Uterine smooth muscle cell (primary cell): ENCODE results near the gene ANKLE1. TPM values are rescaled to one million over a fixed set of nuclear protein-coding genes. Genes with fewer than 3 reads are reported as not detected.

Source experiments
- total RNA-seq: library from RNA; depleted of rRNA; stranded (reverse); fragments of >200 nt; gene quantifications from 2 replicates; pipeline ENCODE4 v1.2.3, GENCODE V29; 2014

ANKLE1 gene, protein sequence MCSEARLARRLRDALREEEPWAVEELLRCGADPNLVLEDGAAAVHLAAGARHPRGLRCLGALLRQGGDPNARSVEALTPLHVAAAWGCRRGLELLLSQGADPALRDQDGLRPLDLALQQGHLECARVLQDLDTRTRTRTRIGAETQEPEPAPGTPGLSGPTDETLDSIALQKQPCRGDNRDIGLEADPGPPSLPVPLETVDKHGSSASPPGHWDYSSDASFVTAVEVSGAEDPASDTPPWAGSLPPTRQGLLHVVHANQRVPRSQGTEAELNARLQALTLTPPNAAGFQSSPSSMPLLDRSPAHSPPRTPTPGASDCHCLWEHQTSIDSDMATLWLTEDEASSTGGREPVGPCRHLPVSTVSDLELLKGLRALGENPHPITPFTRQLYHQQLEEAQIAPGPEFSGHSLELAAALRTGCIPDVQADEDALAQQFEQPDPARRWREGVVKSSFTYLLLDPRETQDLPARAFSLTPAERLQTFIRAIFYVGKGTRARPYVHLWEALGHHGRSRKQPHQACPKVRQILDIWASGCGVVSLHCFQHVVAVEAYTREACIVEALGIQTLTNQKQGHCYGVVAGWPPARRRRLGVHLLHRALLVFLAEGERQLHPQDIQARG
- total RNA-seq, result 0.44 and 1.00 TPM in 2 replicates

DNA sequence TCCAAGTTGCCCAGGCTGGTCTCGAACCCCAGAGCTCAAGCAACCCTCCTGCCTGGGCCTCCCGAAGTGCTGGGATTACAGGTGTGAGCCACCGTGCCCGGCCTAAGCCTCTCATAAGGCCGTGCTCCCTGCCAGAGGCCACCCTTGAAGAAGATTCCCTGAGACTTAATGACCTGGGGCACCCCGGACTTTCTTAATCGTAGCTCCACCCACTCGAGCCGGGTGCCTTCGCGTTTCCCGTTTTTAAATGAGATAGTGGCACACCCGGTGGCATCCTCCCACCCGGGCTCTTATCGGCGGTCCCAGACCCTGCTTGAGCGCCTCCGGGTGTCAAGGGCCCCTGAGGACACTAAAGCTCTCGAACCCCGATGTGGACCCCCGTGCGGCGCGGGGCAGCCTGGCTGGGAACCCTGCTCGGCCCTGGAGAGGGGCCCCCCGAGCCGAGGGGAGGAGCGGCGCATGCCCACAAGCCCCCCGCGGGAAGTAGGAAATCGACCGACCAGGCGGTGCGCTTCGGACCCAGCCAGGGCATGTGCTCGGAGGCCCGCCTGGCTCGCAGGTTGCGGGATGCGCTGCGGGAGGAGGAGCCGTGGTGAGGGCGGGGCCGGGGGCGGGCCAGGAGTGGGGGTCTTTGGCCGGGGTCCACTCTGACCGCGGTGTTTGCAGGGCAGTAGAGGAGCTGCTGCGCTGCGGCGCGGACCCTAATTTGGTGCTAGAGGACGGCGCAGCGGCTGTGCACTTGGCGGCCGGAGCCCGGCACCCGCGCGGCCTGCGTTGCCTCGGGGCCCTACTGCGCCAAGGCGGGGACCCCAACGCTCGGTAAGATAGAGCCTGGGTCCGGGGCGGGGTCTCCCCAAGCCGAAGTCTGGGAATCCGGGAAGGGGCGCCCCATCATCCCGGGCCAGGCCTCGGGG is at the start of gene ANKLE1:
ANKLE1 (plus strand) TSS at position 511 of the 914 bp plus-strand sequence; CDS start at position 531, 20 bp downstream.

DNA sequence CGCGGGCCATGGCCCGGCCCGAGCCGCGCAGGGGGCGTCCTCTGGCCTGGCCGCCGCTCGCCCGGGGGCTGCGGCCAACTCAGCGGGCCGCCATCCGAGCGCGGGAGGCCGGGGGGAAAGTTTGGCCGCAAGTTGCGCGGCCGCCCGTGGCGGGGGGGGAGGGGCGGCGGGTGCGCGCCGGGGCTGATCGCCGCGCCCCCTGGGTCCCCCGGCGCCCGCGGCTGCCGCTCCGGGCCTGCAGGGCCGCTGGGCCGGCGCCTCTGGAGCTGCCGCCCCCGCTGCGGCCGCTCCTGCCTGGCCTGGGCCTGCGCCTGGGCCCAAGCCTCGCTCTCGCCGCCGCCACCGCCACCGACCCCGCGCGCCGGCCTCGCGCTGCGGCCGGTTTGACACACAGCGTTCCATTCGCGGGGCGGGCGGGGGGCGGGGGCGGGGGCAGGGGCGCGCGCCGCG is 36.1 kb upstream of the ANKLE1 start, which contains the start of gene NR2F6:
NR2F6 (minus strand) TSS at position 385 of the 450 bp plus-strand sequence. CDS start 699 bp downstream, outside the sequence.

DNA sequence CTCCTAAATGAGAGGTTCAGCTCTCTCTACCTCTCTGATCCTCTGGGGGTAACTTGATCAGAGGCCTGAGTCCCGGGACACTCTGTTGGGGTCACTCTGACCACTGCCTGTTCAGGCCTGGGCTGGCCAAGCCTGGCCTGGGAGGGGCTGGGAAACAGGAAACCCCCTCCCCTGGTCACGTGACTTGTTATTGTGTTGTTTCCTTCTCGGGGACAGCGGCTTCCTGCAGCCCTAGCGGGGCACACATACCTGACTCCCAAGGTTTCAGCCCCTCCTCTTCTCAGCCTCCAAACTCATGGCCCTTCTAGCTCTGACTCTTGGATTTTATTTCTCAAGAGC is 17.1 kb upstream of the ANKLE1 start, which contains the start of gene USHBP1:
USHBP1 (minus strand) TSS at position 105 of the 339 bp plus-strand sequence. CDS start 446 bp downstream, outside the sequence.

DNA sequence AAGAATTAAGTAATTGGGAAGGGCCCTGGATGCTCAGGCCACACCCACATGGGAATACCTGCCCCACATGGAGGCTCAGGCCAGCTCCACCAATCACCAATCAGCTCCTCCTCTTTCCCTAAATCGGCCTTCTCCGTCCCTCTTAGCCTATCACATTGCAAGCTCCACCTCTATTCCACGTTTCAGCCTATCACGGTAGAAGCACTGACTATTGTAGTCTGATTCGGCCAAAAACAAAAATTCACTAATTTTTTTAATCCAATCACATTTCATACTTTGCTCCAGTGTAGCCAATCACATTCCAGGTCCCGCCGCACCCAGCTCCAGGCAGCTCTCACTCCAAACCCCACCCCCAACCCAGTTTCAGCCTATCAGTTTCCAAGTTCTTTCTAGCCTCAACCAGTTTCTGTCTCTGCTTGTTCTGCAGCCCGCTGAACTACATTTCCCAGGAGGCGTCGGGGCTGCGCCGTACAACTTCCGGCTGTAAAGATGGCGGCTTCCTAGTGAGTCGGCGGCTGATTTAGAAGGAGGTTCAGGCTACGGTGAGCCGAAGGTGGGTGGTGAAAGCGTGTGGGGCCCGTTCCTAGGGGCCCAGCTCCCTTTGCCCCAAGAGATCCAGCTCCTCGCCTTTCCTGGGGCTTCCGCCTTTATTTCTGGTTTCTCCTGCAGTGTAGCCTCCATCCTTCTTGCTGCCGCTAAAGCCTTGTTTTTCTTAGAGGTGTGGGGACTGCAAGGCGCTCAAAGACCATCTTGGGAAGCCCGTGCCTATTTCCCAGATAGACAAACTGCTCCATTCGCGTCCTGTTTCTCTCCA is 14.5 kb upstream of the ANKLE1 start, which contains the start of gene BABAM1:
BABAM1 (plus strand) TSS at position 469 of the 814 bp plus-strand sequence. CDS start 1,364 bp downstream, outside the sequence.

DNA sequence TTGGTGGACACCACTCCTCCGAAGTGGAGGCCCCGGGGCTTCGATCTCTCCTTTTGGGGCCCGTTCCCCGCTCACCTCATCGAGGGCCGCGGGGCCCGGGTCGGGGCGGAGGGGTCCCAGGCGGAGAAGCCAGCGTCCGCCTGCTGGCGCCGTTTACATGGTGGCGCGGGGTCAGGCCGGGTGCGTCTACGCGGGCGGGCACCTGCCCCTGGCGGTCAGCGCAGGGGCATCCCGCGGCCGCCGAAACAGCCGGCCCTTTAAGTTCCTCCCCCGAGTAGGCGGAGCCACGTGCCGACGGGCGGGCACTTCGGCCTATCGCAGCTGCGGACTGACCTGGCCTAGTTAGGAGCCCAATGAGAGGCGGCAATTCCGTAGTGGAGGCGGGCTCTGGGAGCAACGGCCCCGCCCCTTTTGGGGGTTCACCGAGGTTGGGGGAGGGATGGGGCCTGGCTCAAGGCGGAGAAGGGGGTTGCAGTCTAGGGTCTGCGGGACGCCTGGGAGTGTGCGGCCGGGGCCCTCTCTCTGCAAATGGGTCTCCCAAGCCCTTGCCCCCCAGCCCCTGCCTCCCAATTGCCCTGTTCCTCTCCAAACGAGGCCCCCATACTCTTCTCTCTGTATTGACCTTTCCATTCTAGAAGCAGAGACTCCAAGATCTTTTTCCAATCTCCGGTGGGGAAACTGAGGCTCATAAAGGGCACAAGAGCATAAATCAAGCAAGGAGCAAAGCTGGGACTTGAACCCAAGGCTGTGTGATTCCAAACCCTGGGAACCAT is 21.7 kb downstream of the ANKLE1 start, which contains the start of gene ABHD8:
ABHD8 (minus strand) TSS at position 259 of the 773 bp plus-strand sequence. CDS start 1,809 bp downstream, outside the sequence.

DNA sequence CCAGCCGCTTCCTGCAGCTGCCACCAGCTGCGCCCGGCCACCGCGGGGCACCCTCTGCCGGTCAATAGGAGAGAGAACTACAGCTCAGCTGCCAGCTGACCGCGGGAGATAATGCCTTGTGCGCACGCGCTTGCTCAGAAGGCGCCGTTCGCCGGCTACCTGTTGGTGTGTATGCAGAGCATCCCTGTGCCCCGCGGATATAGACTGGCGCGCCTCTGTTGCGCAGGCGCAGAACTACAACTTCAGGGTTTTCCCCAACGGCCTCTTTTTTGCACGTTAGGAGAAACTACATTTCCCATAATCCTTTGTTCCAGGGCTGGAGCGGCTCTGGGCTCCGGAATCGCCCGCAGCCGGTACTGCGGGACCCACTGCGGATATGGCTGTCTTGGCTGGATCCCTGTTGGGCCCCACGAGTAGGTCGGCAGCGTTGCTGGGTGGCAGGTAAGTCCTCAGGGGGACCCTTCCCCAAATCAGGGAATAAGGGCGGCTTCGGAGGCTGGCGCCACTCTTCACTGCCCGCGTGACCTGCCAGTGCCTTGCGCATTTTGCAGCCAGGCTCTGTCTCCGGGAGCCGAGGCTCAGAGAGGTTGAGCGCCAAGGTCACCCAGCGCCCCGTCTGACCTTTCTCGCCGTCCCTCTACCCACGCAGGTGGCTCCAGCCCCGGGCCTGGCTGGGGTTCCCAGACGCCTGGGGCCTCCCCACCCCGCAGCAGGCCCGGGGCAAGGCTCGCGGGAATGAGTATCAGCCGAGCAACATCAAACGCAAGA is 24.0 kb downstream of the ANKLE1 start, which contains the start of gene MRPL34:
MRPL34 (plus strand) TSS at position 356 of the 768 bp plus-strand sequence; CDS start at position 377, 21 bp downstream.

DNA sequence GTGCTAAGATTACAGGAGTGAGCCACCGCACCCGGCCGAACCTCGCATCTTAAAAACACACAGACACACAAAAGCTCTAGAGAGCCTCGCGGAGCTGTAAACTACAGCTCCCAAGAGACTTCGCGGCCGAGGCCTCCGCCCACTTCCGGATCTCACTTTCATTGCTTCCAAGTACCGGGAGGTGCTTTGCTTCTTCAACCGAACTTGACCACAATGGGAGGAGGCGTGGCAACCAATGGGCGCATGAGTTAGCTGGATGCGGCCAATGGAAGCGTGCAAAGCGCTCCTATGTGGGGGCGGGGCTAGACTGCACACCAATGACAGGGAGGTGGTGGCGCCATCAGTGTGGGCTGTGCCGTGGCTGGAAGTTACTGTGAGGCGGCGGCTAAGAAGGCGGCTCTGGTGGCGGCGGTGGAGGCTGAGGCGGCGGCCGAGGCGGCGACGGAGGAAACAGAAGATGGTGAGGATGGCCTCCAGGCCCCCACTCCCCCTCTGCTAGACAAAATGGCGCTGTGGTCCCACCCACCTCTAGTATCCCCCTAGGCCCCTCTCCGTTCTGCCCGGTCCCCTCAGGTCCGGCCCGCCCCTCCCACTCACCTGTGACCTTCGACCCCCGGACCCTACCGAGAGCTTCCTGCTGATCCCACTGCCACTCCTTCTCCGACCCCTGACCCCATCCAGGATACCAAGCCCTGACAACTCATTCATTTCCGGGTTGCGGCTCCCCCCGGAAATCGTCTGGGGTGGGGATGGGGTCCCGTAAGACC is 27.7 kb downstream of the ANKLE1 start, which contains the start of gene DDA1:
DDA1 (plus strand) TSS at position 366 of the 767 bp plus-strand sequence; CDS start at position 458, 92 bp downstream.

DNA sequence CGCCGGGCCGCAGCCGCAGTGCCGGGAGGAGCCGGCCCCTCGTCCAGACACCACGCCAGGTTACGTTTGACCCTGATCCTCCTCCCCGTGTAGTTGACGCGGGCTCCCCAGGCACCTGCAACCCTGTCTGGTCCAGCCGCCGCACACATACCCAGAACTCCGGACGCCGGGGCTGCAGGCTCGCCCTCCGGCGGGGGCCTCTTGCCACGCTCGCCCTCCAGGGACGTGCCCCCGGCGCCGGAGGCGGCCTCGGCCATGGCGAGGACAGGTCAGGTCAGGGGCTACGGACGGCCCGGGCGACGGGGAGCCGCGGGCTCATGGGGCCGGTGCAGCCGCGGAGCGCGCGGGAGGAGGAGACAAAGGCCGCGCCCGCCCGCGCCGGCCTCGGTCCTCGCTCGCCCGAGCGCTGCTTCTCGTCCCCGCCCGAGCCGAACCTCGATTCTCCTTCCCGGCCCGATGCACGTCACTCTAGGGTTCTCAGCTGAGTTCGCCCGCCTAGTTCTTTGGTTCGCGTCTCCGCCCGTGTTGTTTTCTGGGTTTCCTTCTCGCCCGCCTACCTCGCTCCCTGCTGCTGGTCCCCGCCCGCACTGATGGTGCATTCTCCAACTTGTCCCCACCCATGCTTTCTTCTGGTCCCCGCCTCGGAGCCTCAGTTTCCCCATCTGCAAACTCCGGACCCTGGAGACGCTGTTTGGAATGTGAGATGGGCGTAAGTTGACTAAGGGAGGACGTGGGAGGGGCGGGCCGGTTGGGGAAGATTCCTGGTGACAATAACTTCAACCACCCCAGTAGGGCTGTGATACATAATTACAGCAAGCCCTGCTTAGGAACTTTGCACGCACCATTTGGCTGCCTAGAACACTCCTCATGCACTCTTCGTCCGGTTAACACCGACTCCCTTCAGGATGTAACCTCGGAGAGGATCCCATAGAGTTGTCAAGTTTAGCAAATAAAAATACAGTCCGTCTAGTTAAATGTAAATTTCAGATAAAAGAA is 53.0 kb downstream of the ANKLE1 start, which contains the start of gene ANO8:
ANO8 (minus strand) TSS at position 442 of the 996 bp plus-strand sequence; CDS start at position 257, 185 bp downstream.

Other genes starting within 250 kb of the ANKLE1 start
- gene HAUS8, start 206.4 kb upstream of the ANKLE1 start, total RNA-seq, result 2.7 and 7.6 TPM in 2 replicates
- 76.7 and 80.3 TPM in 2 replicates for gene MYO9B, start 206.1 kb upstream of the ANKLE1 start, total RNA-seq
- gene USE1, start 66.5 kb upstream of the ANKLE1 start, total RNA-seq, result 20.7 and 35.5 TPM in 2 replicates
- gene OCEL1, start 55.7 kb upstream of the ANKLE1 start, total RNA-seq, result 1.8 and 5.0 TPM in 2 replicates
- 48.8 and 51.2 TPM in 2 replicates for gene NR2F6, start 36.0 kb upstream of the ANKLE1 start, total RNA-seq
- gene USHBP1, start 17.2 kb upstream of the ANKLE1 start, total RNA-seq, result under 0.01 TPM in 1 of 2 replicates, not detected in the other
- gene BABAM1, start 14.5 kb upstream of the ANKLE1 start, total RNA-seq, result 80.6 and 96.4 TPM in 2 replicates
- 10.8 and 20.4 TPM in 2 replicates for gene ABHD8, start 21.5 kb downstream of the ANKLE1 start, total RNA-seq
- 33.4 and 35.2 TPM in 2 replicates for gene MRPL34, start 24.0 kb downstream of the ANKLE1 start, total RNA-seq
- 16.2 and 25.8 TPM in 2 replicates for gene DDA1, start 27.7 kb downstream of the ANKLE1 start, total RNA-seq
- gene ANO8, start 53.0 kb downstream of the ANKLE1 start, total RNA-seq, result 5.4 and 6.3 TPM in 2 replicates
- gene GTPBP3, start 55.7 kb downstream of the ANKLE1 start, total RNA-seq, result 16.9 and 27.0 TPM in 2 replicates
- 0.22 and 0.50 TPM in 2 replicates for gene PLVAP, start 95.4 kb downstream of the ANKLE1 start, total RNA-seq
- gene CCDC194, start 112.3 kb downstream of the ANKLE1 start, total RNA-seq, result not detected in 2 replicates
- 0.77 and 2.1 TPM in 2 replicates for gene BST2, start 123.7 kb downstream of the ANKLE1 start, total RNA-seq
- gene MVB12A, start 138.1 kb downstream of the ANKLE1 start, total RNA-seq, result 36.7 and 38.1 TPM in 2 replicates
- gene TMEM221, start 166.8 kb downstream of the ANKLE1 start, total RNA-seq, result 0.25 TPM in 1 of 2 replicates, not detected in the other
- not detected in 2 replicates for gene NXNL1, start 179.0 kb downstream of the ANKLE1 start, total RNA-seq
- gene SLC27A1, start 188.6 kb downstream of the ANKLE1 start, total RNA-seq, result 15.6 and 41.9 TPM in 2 replicates
- 38.1 and 64.4 TPM in 2 replicates for gene PGLS, start 229.7 kb downstream of the ANKLE1 start, total RNA-seq